OCI-LY7 (cell line): ENCODE data around the gene MED31. TPM values are rescaled to one million over a fixed set of nuclear protein-coding genes. Genes with fewer than 3 reads are reported as not detected.

ENCODE experiments used
- BruUV-seq: library from RNA; stranded (reverse); fragments of 400-500 nt; replicated peaks from 2 replicates; lab custom pipeline; 2021; lab: Mats Ljungman, UMichigan
- CTCF ChIA-PET: fragments of 300-600 bp; sonication (Branson Sonifier 250); formaldehyde crosslinking; loops from one replicate; lab custom pipeline; 2022; ENCODE audit warnings: antibody characterized with exemption; ENCODE audit not compliant: unreplicated experiment; lab: Charles Lee
- POLR2A ChIA-PET: fragments of 300-600 bp; sonication (Branson Sonifier 250); formaldehyde crosslinking; loops from one replicate; lab custom pipeline; 2022; ENCODE audit warnings: antibody characterized with exemption; lab: Charles Lee
- DNase-seq: peaks from one replicate; pipeline ENCODE4 v3.0.0-alpha.2; 2015; ENCODE audit warnings: low spot score
- H2AFZ ChIP-seq: fragments of 200-600 bp; sonication (generic), shearing (Covaris generic); 2 replicates; pipeline ENCODE4 v1.6.1; 2014; ENCODE audit warnings: mild to moderate bottlenecking, antibody characterized with exemption, low read length, moderate library complexity
- H3K27ac ChIP-seq: fragments of 200-600 bp; sonication (generic); 2 replicates; pipeline ENCODE4 v1.5.1; 2014; ENCODE audit warnings: mixed run types, low read depth, mild to moderate bottlenecking, moderate library complexity, low read length, inconsistent platforms; ENCODE audit not compliant: poor library complexity, severe bottlenecking
- H3K36me3 ChIP-seq: fragments of 200-600 bp; sonication (generic); 2 replicates; pipeline ENCODE4 v1.6.1; 2014; ENCODE audit warnings: mild to moderate bottlenecking, antibody characterized with exemption, low read length, moderate library complexity, mixed read lengths; ENCODE audit not compliant: insufficient read depth
- H3K4me1 ChIP-seq: fragments of 200-600 bp; sonication (generic); 2 replicates; pipeline ENCODE4 v1.5.1; 2014; ENCODE audit warnings: mild to moderate bottlenecking, low read length; ENCODE audit not compliant: insufficient read depth, poor library complexity, severe bottlenecking
- H3K4me2 ChIP-seq: fragments of 200-600 bp; sonication (generic); 2 replicates; pipeline ENCODE4 v1.6.1; 2014; ENCODE audit warnings: mild to moderate bottlenecking, low read length
- H3K4me3 ChIP-seq: fragments of 200-600 bp; sonication (generic); 2 replicates; pipeline ENCODE4 v1.5.1; 2014; ENCODE audit warnings: mild to moderate bottlenecking, low read depth, low read length; ENCODE audit not compliant: poor library complexity, severe bottlenecking
- H3K79me2 ChIP-seq: fragments of 200-600 bp; sonication (generic); 2 replicates; pipeline ENCODE4 v1.6.1; 2016; ENCODE audit warnings: low read depth, mild to moderate bottlenecking, low read length, moderate library complexity, mixed read lengths; ENCODE audit not compliant: insufficient read depth
- H3K9me2 ChIP-seq: fragments of 200-600 bp; sonication (generic); 2 replicates; pipeline ENCODE4 v1.6.1; 2016; ENCODE audit warnings: mild to moderate bottlenecking, low read length, mixed read lengths; ENCODE audit not compliant: insufficient read depth
- H3K9me3 ChIP-seq: fragments of 200-600 bp; sonication (generic); 2 replicates; pipeline ENCODE4 v1.6.1; 2014; ENCODE audit warnings: mild to moderate bottlenecking, mixed run types, low read length, mixed read lengths
- H4K20me1 ChIP-seq: fragments of 200-600 bp; sonication (generic); 2 replicates; pipeline ENCODE4 v1.6.1; 2014; ENCODE audit warnings: mild to moderate bottlenecking, antibody characterized with exemption, low read length, moderate library complexity, mixed read lengths; ENCODE audit not compliant: insufficient read depth
- CTCF ChIP-seq: fragments of 200-600 bp; sonication (generic); conservative IDR thresholded peaks from 2 replicates; pipeline ENCODE4 v1.5.1; 2014; ENCODE audit warnings: mild to moderate bottlenecking, antibody characterized with exemption, low read length, moderate library complexity, mixed read lengths
- EZH2phosphoT487 ChIP-seq: fragments of 200-600 bp; sonication (generic); IDR thresholded peaks from 2 replicates; pipeline ENCODE4 v1.6.1; 2018; ENCODE audit warnings: low read depth, borderline replicate concordance, mild to moderate bottlenecking, mixed run types, antibody characterized with exemption, low read length, moderate library complexity, mixed read lengths
- intact Hi-C: fragments of 100-400 bp; cut with micrococcal nuclease; formaldehyde crosslinking; loops from one replicate; pipeline ENCODE4 v1.10.0; 2022; ENCODE audit not compliant: unreplicated experiment
- total RNA-seq, 2 experiments: library from RNA; depleted of rRNA in 1 of 2; stranded (reverse); fragments of >200 nt in 1 of 2; shearing (Covaris generic) in 1 of 2; gene quantifications; 2 replicates each; pipeline ENCODE4 v1.2.3, GENCODE V29; 2014 to 2022

Gene MED31
- total RNA-seq, 2 experiments from 2014 or later, result 14.6 to 25.2 TPM

- H3K79me2 ChIP-seq, result no peaks in the 10 kb centered on the region
- intact Hi-C loops, result no loop called here
- no peak overlapping the region for H3K4me2 ChIP-seq
- no peaks in the 10 kb centered on the region for H3K36me3 ChIP-seq
- H2AFZ ChIP-seq, result no peak overlapping the region
- H4K20me1 ChIP-seq, result no peaks in the 10 kb centered on the region
- H3K4me1 ChIP-seq, result no peaks in the 10 kb centered on the region
- no peak for DNase-seq
- H3K4me3 ChIP-seq, result no peak overlapping the region
- H3K9me2 ChIP-seq, result no peaks in the 10 kb centered on the region
- ChIA-PET POLR2A (interaction anchor here (1.1 to 1.5 kb wide), 2 partner anchors 17 to 38 kb away, joined by 3 read pairs; no protein-coding TSS in a partner anchor), CTCF (interaction anchor here (0.5 kb wide), 1 partner anchor 27 kb away, joined by 3 read pairs; no protein-coding TSS in a partner anchor)
- no peak overlapping the region for H3K27ac ChIP-seq
- H3K9me3 ChIP-seq, result no peaks in the 10 kb centered on the region
- no TSS peak for BruUV-seq
- no peak for TF ChIP-seq EZH2phosphoT487
- TF ChIP-seq CTCF, result no peak
Measured at GRCh38 chr17:6699997-6700947, 48.9 kb upstream of the MED31 start.

GRCh38 chr17:6698004-6698403 lies 46.6 kb upstream of the MED31 start:
- H3K79me2 ChIP-seq, result no peaks in the 10 kb centered on the region
- BruUV-seq, result no TSS peak
- H2AFZ ChIP-seq, result no peak overlapping the region
- H3K27ac ChIP-seq, result no peak overlapping the region
- no peak for DNase-seq
- no peak overlapping the region for H3K4me2 ChIP-seq
- no peaks in the 10 kb centered on the region for H3K36me3 ChIP-seq
- no peaks in the 10 kb centered on the region for H3K4me1 ChIP-seq
- TF ChIP-seq CTCF, result no peak
- TF ChIP-seq EZH2phosphoT487, result no peak
- intact Hi-C loops, result no loop called here
- H3K4me3 ChIP-seq, result no peak overlapping the region
- no peaks in the 10 kb centered on the region for H3K9me2 ChIP-seq
- H3K9me3 ChIP-seq, result no peaks in the 10 kb centered on the region
- ChIA-PET POLR2A (interaction anchor here (0.6 to 0.7 kb wide), 2 partner anchors 244 to 249 kb away, joined by 3 to 4 read pairs; no protein-coding TSS in a partner anchor), CTCF (interaction anchor here (0.6 kb wide), 1 partner anchor 306 kb away, joined by 3 read pairs; no protein-coding TSS in a partner anchor)
- H4K20me1 ChIP-seq, result no peaks in the 10 kb centered on the region
